Neural progenitor cell (in vitro differentiated cells): ENCODE data around the gene MED27. TPM values are rescaled to one million over a fixed set of nuclear protein-coding genes. Genes with fewer than 3 reads are reported as not detected.

Experiments used
- DNase-seq: peaks from one replicate; pipeline ENCODE4 v3.0.0-alpha.2; 2016; ENCODE audit warnings: low spot score
- H2AFZ ChIP-seq: fragments of 200-600 bp; sonication (generic); replicated peaks from 2 replicates; pipeline ENCODE4 v1.6.1; 2016; ENCODE audit warnings: antibody characterized with exemption
- H3F3A ChIP-seq: fragments of 200-600 bp; sonication (generic); 2 replicates; pipeline ENCODE4 v1.6.1; 2016; ENCODE audit warnings: antibody characterized with exemption, low read depth
- H3K27ac ChIP-seq: fragments of 200-600 bp; sonication (generic); 2 replicates; pipeline ENCODE4 v1.5.1; 2016; ENCODE audit warnings: mild to moderate bottlenecking
- H3K27me3 ChIP-seq: fragments of 200-600 bp; sonication (generic); 2 replicates; pipeline ENCODE4 v1.6.1; 2016; ENCODE audit warnings: mild to moderate bottlenecking, moderate library complexity
- H3K36me3 ChIP-seq: fragments of 200-600 bp; sonication (generic); 2 replicates; pipeline ENCODE4 v1.5.1; 2016
- H3K4me1 ChIP-seq: fragments of 200-600 bp; sonication (generic); 2 replicates; pipeline ENCODE4 v1.6.1; 2016; ENCODE audit warnings: mixed run types
- H3K4me2 ChIP-seq: fragments of 200-600 bp; sonication (generic); 2 replicates; pipeline ENCODE4 v1.6.1; 2016
- H3K4me3 ChIP-seq: fragments of 200-600 bp; sonication (generic); 2 replicates; pipeline ENCODE4 v1.5.1; 2016
- H3K79me2 ChIP-seq: fragments of 200-600 bp; sonication (generic); 2 replicates; pipeline ENCODE4 v1.6.1; 2016; ENCODE audit warnings: low read depth
- H3K9ac ChIP-seq: fragments of 200-600 bp; sonication (generic); 2 replicates; pipeline ENCODE4 v1.6.1; 2016
- H3K9me3 ChIP-seq: fragments of 200-600 bp; sonication (generic); 2 replicates; pipeline ENCODE4 v1.5.1; 2016; ENCODE audit warnings: low read depth
- H4K20me1 ChIP-seq: fragments of 200-600 bp; sonication (generic); 2 replicates; pipeline ENCODE4 v1.6.1; 2016; ENCODE audit warnings: low read depth
- H3K27ac Mint-ChIP-seq: 3 replicates; pipeline ENCODE4 v1.8.0; 2021; ENCODE audit warnings: mixed read lengths
- H3K27me3 Mint-ChIP-seq: 2 replicates; pipeline ENCODE4 v1.8.0; 2022; ENCODE audit warnings: low read depth, mild to moderate bottlenecking, inconsistent platforms, moderate library complexity, mixed read lengths; ENCODE audit not compliant: insufficient read depth
- H3K36me3 Mint-ChIP-seq: 3 replicates; pipeline ENCODE4 v1.8.0; 2021; ENCODE audit warnings: mixed read lengths
- H3K4me1 Mint-ChIP-seq: 3 replicates; pipeline ENCODE4 v1.8.0; 2021; ENCODE audit warnings: mixed read lengths
- H3K4me3 Mint-ChIP-seq: 3 replicates; pipeline ENCODE4 v1.8.0; 2021; ENCODE audit warnings: mild to moderate bottlenecking, moderate library complexity, mixed read lengths
- H3K9me3 Mint-ChIP-seq: 3 replicates; pipeline ENCODE4 v1.8.0; 2020; ENCODE audit warnings: mixed read lengths
- CTCF ChIP-seq: fragments of 200-600 bp; sonication (generic); IDR thresholded peaks from 2 replicates; pipeline ENCODE4 v1.5.1; 2017; ENCODE audit warnings: antibody characterized with exemption, mild to moderate bottlenecking
- EZH2 ChIP-seq: fragments of 200-600 bp; sonication (generic); IDR thresholded peaks from 2 replicates; pipeline ENCODE4 v1.6.1; 2017; ENCODE audit warnings: antibody characterized with exemption, mild to moderate bottlenecking, moderate library complexity
- EZH2phosphoT487 ChIP-seq: fragments of 200-600 bp; sonication (generic); IDR thresholded peaks from 2 replicates; pipeline ENCODE4 v1.6.1; 2017; ENCODE audit warnings: antibody characterized with exemption
- total RNA-seq: library from RNA; depleted of rRNA; stranded (reverse); fragments of >200 nt; gene quantifications from 2 replicates; pipeline ENCODE4 v1.2.3, GENCODE V29; 2015; ENCODE audit warnings: low replicate concordance

The MED27 gene
- total RNA-seq, 1 donor from 2014 or later = 15.1 TPM

GRCh38 chr9:131912069-131912468 lies 167.6 kb downstream of the MED27 start:
- DNase-seq = no peak
- Histone ChIP-seq H2AFZ (no peak overlapping the region), H3K4me3 (no peak overlapping the region), H3K27ac (no peak overlapping the region), H3K4me1 (no peaks in the 10 kb centered on the region), H3K9me3 (no peaks in the 10 kb centered on the region), H4K20me1 (peaks cover 16% of the 10 kb centered on the region), H3F3A (no peaks in the 10 kb centered on the region), H3K79me2 (no peaks in the 10 kb centered on the region), H3K36me3 (no peaks in the 10 kb centered on the region), H3K9ac (no peak overlapping the region), H3K4me2 (no peak overlapping the region), H3K27me3 (no peaks in the 10 kb centered on the region)
- peaks cover 2% of the 10 kb centered on the region for H3K36me3 Mint-ChIP-seq
- peaks cover 5% of the 10 kb centered on the region for H3K27me3 Mint-ChIP-seq
- no peak overlapping the region for H3K4me3 Mint-ChIP-seq
- no peak for TF ChIP-seq EZH2
- no peak for TF ChIP-seq EZH2phosphoT487
- no peak for TF ChIP-seq CTCF
- peaks cover under 1% of the 10 kb centered on the region for H3K9me3 Mint-ChIP-seq
- no peak overlapping the region for H3K27ac Mint-ChIP-seq
- H3K4me1 Mint-ChIP-seq = peaks cover 23% of the 10 kb centered on the region

- no peaks in the 10 kb centered on the region for H3K4me1 ChIP-seq
- peaks cover 6% of the 10 kb centered on the region for H3K9me3 Mint-ChIP-seq
- H3K9ac ChIP-seq = no peak overlapping the region
- TF ChIP-seq EZH2phosphoT487 (no peak), CTCF (no peak), EZH2 (no peak)
- H3K4me3 ChIP-seq = no peak overlapping the region
- DNase-seq = no peak
- H3K79me2 ChIP-seq = no peaks in the 10 kb centered on the region
- peaks cover 4% of the 10 kb centered on the region for H3K36me3 Mint-ChIP-seq
- H3K4me2 ChIP-seq = no peak overlapping the region
- no peaks in the 10 kb centered on the region for H3K27me3 ChIP-seq
- no peaks in the 10 kb centered on the region for H3F3A ChIP-seq
- no peak overlapping the region for H3K27ac ChIP-seq
- peaks cover 6% of the 10 kb centered on the region for H3K27me3 Mint-ChIP-seq
- H3K4me3 Mint-ChIP-seq = no peak overlapping the region
- H3K4me1 Mint-ChIP-seq = peaks cover 23% of the 10 kb centered on the region
- no peaks in the 10 kb centered on the region for H3K36me3 ChIP-seq
- H2AFZ ChIP-seq = no peak overlapping the region
- no peak overlapping the region for H3K27ac Mint-ChIP-seq
- peaks cover 16% of the 10 kb centered on the region for H4K20me1 ChIP-seq
- no peaks in the 10 kb centered on the region for H3K9me3 ChIP-seq
Observed at GRCh38 chr9:131910572-131910971, 169.1 kb downstream of the MED27 start.

- no peak overlapping the region for H3K4me3 ChIP-seq
- peaks cover 13% of the 10 kb centered on the region for H4K20me1 ChIP-seq
- no peaks in the 10 kb centered on the region for H3K27me3 ChIP-seq
- H3F3A ChIP-seq = no peaks in the 10 kb centered on the region
- H3K27me3 Mint-ChIP-seq = peaks cover 5% of the 10 kb centered on the region
- H3K4me1 Mint-ChIP-seq = peaks cover 20% of the 10 kb centered on the region
- no peak overlapping the region for H3K4me3 Mint-ChIP-seq
- no peak for DNase-seq
- TF ChIP-seq EZH2 (no peak), CTCF (no peak)
- peaks cover 1% of the 10 kb centered on the region for H3K36me3 Mint-ChIP-seq
- H3K36me3 ChIP-seq = no peaks in the 10 kb centered on the region
- H3K4me2 ChIP-seq = no peak overlapping the region
- H2AFZ ChIP-seq = no peak overlapping the region
- H3K9me3 ChIP-seq = no peaks in the 10 kb centered on the region
- H3K79me2 ChIP-seq = no peaks in the 10 kb centered on the region
- H3K9ac ChIP-seq = no peak overlapping the region
- no peak overlapping the region for H3K27ac ChIP-seq
- H3K4me1 ChIP-seq = no peaks in the 10 kb centered on the region
- no peak overlapping the region for H3K27ac Mint-ChIP-seq
- H3K9me3 Mint-ChIP-seq = peaks cover 6% of the 10 kb centered on the region
Observed at GRCh38 chr9:131905144-131905543, 174.5 kb downstream of the MED27 start.
